Epithelial cell of esophagus (primary cell): ENCODE data around the gene C10orf120.

Experiments used
- DNase-seq: peaks from one replicate; pipeline ENCODE4 v3.0.0; 2010; ENCODE audit warnings: low read depth
- H3K4me3 ChIP-seq: 2 replicates; pipeline ENCODE4 v1.5.1; 2011; ENCODE audit warnings: mild to moderate bottlenecking, low read length, control low read depth
- CTCF ChIP-seq: IDR thresholded peaks from 2 replicates; pipeline ENCODE4 v1.5.1; 2011; ENCODE audit warnings: low read depth, mild to moderate bottlenecking, low read length, control low read depth, inconsistent platforms; ENCODE audit not compliant: insufficient read depth; ENCODE audit errors: missing control alignments

The C10orf120 gene

GRCh38 chr10:122716025-122716424 lies 16.4 kb upstream of the C10orf120 start:
- no peak overlapping the region for H3K4me3 ChIP-seq
- TF ChIP-seq CTCF = no peak
- DNase-seq = no peak

GRCh38 chr10:122715576-122715975 lies 15.9 kb upstream of the C10orf120 start:
- no peak overlapping the region for H3K4me3 ChIP-seq
- DNase-seq = no peak
- TF ChIP-seq CTCF = no peak

GRCh38 chr10:122713091-122713885 lies 13.6 kb upstream of the C10orf120 start:
- no peak for TF ChIP-seq CTCF
- H3K4me3 ChIP-seq = no peak overlapping the region
- no peak for DNase-seq

- H3K4me3 ChIP-seq = no peak overlapping the region
- no peak for DNase-seq
- TF ChIP-seq CTCF = no peak
Observed at GRCh38 chr10:122710576-122710975, 10.9 kb upstream of the C10orf120 start.

- no peak overlapping the region for H3K4me3 ChIP-seq
- no peak for DNase-seq
- no peak for TF ChIP-seq CTCF
Observed at GRCh38 chr10:122709971-122710370, 10.3 kb upstream of the C10orf120 start.

GRCh38 chr10:122707535-122707934 lies 7.9 kb upstream of the C10orf120 start:
- peak; percentile 61 for DNase-seq
- no peak for TF ChIP-seq CTCF
- no peak overlapping the region for H3K4me3 ChIP-seq

GRCh38 chr10:122706947-122707346 lies 7.3 kb upstream of the C10orf120 start:
- no peak for DNase-seq
- no peak overlapping the region for H3K4me3 ChIP-seq
- no peak for TF ChIP-seq CTCF
